KMS-11 (cell line): ENCODE results near the gene MYO15A.

Experiments
- H2AFZ ChIP-seq: fragments of 200-600 bp; sonication (generic); 2 replicates; pipeline ENCODE4 v1.6.1; 2016; ENCODE audit warnings: antibody characterized with exemption, mixed run types, low read depth
- H3K27ac ChIP-seq: fragments of 200-600 bp; sonication (generic); 2 replicates; pipeline ENCODE4 v1.6.1; 2016; ENCODE audit warnings: mild to moderate bottlenecking, mixed run types
- H3K27me3 ChIP-seq: fragments of 200-600 bp; sonication (generic); 2 replicates; pipeline ENCODE4 v1.6.1; 2017; ENCODE audit warnings: mild to moderate bottlenecking, low read depth, mixed run types, moderate library complexity; ENCODE audit not compliant: insufficient read depth
- H3K36me3 ChIP-seq: fragments of 200-600 bp; sonication (generic); 2 replicates; pipeline ENCODE4 v1.6.1; 2017; ENCODE audit warnings: mild to moderate bottlenecking, mixed run types; ENCODE audit not compliant: insufficient read depth
- H3K4me1 ChIP-seq: fragments of 200-600 bp; sonication (generic); 2 replicates; pipeline ENCODE4 v1.6.1; 2016; ENCODE audit warnings: mild to moderate bottlenecking, low read depth, mixed run types; ENCODE audit not compliant: poor library complexity, severe bottlenecking
- H3K4me2 ChIP-seq: fragments of 200-600 bp; sonication (generic); 2 replicates; pipeline ENCODE4 v1.7.0; 2016; ENCODE audit warnings: mild to moderate bottlenecking, mixed run types
- H3K4me3 ChIP-seq: fragments of 200-600 bp; sonication (generic); IDR thresholded peaks from 2 replicates; pipeline ENCODE4 v1.6.1; 2017; ENCODE audit warnings: low read depth, low read length, mixed read lengths; ENCODE audit not compliant: insufficient read depth
- H3K79me2 ChIP-seq: fragments of 200-600 bp; sonication (generic); 2 replicates; pipeline ENCODE4 v1.6.1; 2016; ENCODE audit warnings: low read depth, mixed run types; ENCODE audit not compliant: insufficient read depth
- H3K9ac ChIP-seq: fragments of 200-600 bp; sonication (generic); 2 replicates; pipeline ENCODE4 v1.6.1; 2016; ENCODE audit warnings: mild to moderate bottlenecking, mixed run types
- H4K20me1 ChIP-seq: fragments of 200-600 bp; sonication (generic); 2 replicates; pipeline ENCODE4 v1.6.1; 2016; ENCODE audit warnings: mild to moderate bottlenecking, mixed run types; ENCODE audit not compliant: insufficient read depth
- TF ChIP-seq, protein P1 (sequence below): fragments of 200-600 bp; sonication (generic); conservative IDR thresholded peaks from 2 replicates; pipeline ENCODE4 v1.6.1; 2017; ENCODE audit warnings: low read depth, mild to moderate bottlenecking, antibody characterized with exemption, low read length, moderate library complexity, mixed read lengths

Gene MYO15A

DNA sequence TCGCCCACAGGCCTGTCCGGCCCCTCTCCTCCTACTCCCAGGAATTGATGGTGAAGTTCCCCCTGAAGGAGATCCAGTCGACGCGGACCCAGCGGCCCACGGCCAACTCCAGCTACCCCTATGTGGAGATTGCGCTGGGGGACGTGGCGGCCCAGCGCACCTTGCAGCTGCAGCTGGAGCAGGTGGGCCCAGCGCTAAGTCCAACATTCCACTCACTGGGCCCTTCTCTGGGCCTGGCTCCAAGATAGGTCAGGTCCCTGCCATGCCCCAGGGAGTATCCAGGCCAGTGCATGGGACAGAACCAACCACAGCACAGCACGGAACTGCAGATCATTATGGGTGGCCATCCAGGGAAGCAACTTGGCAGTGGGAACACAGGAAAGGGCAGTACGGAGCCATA lies 65.2 kb downstream of the MYO15A start:
- H3K27ac ChIP-seq = no peak overlapping the region
- H3K36me3 ChIP-seq = no peaks in the 10 kb centered on the region
- H3K27me3 ChIP-seq = no peaks in the 10 kb centered on the region
- no peak overlapping the region for H3K9ac ChIP-seq
- TF ChIP-seq, protein P1, sequence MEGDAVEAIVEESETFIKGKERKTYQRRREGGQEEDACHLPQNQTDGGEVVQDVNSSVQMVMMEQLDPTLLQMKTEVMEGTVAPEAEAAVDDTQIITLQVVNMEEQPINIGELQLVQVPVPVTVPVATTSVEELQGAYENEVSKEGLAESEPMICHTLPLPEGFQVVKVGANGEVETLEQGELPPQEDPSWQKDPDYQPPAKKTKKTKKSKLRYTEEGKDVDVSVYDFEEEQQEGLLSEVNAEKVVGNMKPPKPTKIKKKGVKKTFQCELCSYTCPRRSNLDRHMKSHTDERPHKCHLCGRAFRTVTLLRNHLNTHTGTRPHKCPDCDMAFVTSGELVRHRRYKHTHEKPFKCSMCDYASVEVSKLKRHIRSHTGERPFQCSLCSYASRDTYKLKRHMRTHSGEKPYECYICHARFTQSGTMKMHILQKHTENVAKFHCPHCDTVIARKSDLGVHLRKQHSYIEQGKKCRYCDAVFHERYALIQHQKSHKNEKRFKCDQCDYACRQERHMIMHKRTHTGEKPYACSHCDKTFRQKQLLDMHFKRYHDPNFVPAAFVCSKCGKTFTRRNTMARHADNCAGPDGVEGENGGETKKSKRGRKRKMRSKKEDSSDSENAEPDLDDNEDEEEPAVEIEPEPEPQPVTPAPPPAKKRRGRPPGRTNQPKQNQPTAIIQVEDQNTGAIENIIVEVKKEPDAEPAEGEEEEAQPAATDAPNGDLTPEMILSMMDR = no peak
- no peak overlapping the region for H3K4me3 ChIP-seq
- H3K4me1 ChIP-seq = peaks cover 10% of the 10 kb centered on the region
- H2AFZ ChIP-seq = no peak overlapping the region
- H3K4me2 ChIP-seq = no peak overlapping the region
- H3K79me2 ChIP-seq = no peaks in the 10 kb centered on the region
- H4K20me1 ChIP-seq = no peaks in the 10 kb centered on the region

DNA sequence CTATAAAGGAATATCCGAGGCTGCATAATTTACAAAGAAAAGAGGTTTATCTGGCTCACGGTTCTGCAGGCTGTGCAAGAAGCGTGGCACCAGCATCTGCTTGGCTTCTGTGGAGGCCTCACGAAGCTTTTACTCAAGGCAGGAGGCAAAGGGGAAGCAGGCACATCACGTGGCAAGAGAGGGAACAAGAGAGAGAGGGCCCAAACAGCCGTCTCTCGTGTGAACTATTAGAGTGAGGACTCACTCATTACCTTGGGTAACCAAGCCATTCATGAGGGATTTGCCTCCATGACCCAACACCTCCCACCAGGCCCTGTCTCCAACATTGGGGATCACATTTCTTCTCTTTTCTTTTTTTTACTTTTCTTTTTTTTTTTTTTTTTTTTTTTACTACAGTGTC lies 67.6 kb downstream of the MYO15A start:
- TF ChIP-seq, protein P1 = no peak
- peaks cover 10% of the 10 kb centered on the region for H3K4me1 ChIP-seq
- no peaks in the 10 kb centered on the region for H3K27me3 ChIP-seq
- no peaks in the 10 kb centered on the region for H3K36me3 ChIP-seq
- H3K79me2 ChIP-seq = no peaks in the 10 kb centered on the region
- H3K4me3 ChIP-seq = no peak overlapping the region
- H3K4me2 ChIP-seq = no peak overlapping the region
- no peaks in the 10 kb centered on the region for H4K20me1 ChIP-seq
- no peak overlapping the region for H3K27ac ChIP-seq
- no peak overlapping the region for H2AFZ ChIP-seq
- no peak overlapping the region for H3K9ac ChIP-seq

DNA sequence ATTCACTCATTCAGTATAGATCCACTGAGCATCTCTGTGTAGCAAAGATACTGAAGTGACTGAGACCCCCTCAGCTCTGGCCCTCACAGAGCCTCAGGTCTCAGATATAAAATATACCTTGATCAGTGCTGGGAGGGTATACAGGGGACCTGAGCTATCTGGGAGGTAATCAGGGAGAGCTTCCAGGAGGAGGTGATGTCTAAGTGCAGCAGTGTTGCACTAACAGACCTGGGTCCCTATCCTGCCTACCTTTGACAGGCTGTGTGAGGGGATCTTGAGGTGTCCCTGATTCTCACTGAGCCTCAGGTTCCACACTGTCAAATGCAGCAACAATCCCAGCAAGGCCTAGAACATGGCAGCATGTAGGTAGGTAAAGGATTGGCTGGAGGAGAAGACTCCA lies 68.6 kb downstream of the MYO15A start:
- no peaks in the 10 kb centered on the region for H3K79me2 ChIP-seq
- H4K20me1 ChIP-seq = no peaks in the 10 kb centered on the region
- peaks cover 18% of the 10 kb centered on the region for H3K4me1 ChIP-seq
- H3K36me3 ChIP-seq = no peaks in the 10 kb centered on the region
- no peak overlapping the region for H3K27ac ChIP-seq
- H3K9ac ChIP-seq = no peak overlapping the region
- no peak overlapping the region for H2AFZ ChIP-seq
- H3K4me2 ChIP-seq = no peak overlapping the region
- TF ChIP-seq, protein P1 = no peak
- no peaks in the 10 kb centered on the region for H3K27me3 ChIP-seq
- no peak overlapping the region for H3K4me3 ChIP-seq

DNA sequence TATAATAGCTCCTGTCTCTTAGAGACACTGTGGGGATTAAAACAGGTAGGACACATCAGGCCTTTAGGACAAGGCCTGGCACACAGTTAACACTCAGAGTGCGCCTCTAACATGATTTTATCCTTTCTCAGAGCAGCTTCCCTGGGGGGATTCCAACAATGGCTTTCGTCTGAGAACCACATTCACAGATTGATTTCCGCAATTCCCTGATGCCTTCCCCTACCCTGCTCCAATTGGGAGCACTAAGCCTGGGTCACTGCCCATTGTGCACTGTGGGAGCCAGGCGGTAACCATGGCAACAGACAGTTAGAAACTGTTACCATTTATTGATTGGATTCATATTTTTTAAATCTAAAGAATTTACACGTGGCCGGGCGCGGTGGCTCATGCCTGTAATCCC lies 69.2 kb downstream of the MYO15A start:
- H4K20me1 ChIP-seq = no peaks in the 10 kb centered on the region
- no peaks in the 10 kb centered on the region for H3K79me2 ChIP-seq
- no peak overlapping the region for H3K4me2 ChIP-seq
- H3K27ac ChIP-seq = no peak overlapping the region
- H2AFZ ChIP-seq = no peak overlapping the region
- H3K4me3 ChIP-seq = no peak overlapping the region
- no peaks in the 10 kb centered on the region for H3K36me3 ChIP-seq
- H3K9ac ChIP-seq = no peak overlapping the region
- TF ChIP-seq, protein P1 = no peak
- peaks cover 15% of the 10 kb centered on the region for H3K4me1 ChIP-seq
- no peaks in the 10 kb centered on the region for H3K27me3 ChIP-seq
